Left cardiac atrium (tissue), 4 donors: Measurements from ENCODE around the gene LRMDA. TPM values are rescaled to one million over a fixed set of nuclear protein-coding genes. Genes with fewer than 3 reads are reported as not detected.

Source experiments
- ATAC-seq, 2 donors: fragments of 200-7000 bp; cut with Tn5 transposase; one replicate each; pipeline ENCODE4 v1.9.1; 2020; ENCODE audit warnings: mild to moderate bottlenecking in 2 of 2, moderate library complexity in 2 of 2
- DNase-seq: peaks from one replicate; pipeline ENCODE4 v3.0.0-alpha.2; 2020
- intact Hi-C, 2 donors: fragments of 100-400 bp; cut with DNase I; formaldehyde crosslinking; loops; one replicate each; pipeline versions ENCODE4 v1.14.1 to v1.15.1; 2022 to 2023
- total RNA-seq, 2 donors: library from RNA; stranded (reverse); fragmentation: NEBNext Ultra II Directional; extraction: Animal tissue kit (Norgen Biotek cat#: 25700); gene quantifications; one replicate each; pipeline ENCODE4 v1.2.1, GENCODE V29; 2021
- donor health status: DM: no; HTN: yes; CAD: no.
- donor health status: DM: no; HTN: yes; CAD: no; lungs with severe emphysema.
- donor health status: DM: yes; HTN: yes; CAD: no.
- donor health status: Dilated cardiomyopathy.

LRMDA gene
- total RNA-seq, 2 donors from 2014 or later, result 40.6 to 57.8 TPM

GRCh38 chr10:76161301-76161582, 729.8 kb downstream of the LRMDA start:
- DNase-seq (no peak), ATAC-seq (no peak)
- intact Hi-C loops, result no loop called here

- ATAC-seq (no peak), DNase-seq (no peak)
- intact Hi-C loops, result no loop called here
Observed at GRCh38 chr10:76168437-76168836, 737.0 kb downstream of the LRMDA start.

- ATAC-seq (no peak), DNase-seq (no peak)
- intact Hi-C loops, result no loop called here
Observed at GRCh38 chr10:76169246-76169645, 737.8 kb downstream of the LRMDA start.

DNA sequence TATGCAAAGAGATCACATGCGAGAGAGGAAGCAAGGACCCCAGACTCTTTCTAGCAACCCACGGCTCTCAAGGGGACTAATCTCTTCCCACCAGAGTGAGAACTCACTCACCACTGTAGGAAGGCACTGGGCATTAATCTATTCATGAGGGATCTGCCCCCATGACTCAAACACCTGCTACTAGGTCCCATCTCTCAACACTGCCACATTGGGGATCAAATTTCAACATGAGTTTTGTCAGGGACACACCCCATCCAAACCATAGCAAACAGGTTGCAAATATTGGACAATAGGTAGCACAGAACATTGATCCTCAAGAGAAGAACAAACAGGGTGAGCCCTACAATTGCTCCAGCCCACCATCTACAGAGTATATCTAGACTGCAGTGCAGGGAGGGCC, 740.6 kb downstream of the LRMDA start:
- no peak for ATAC-seq
- no peak for DNase-seq
- intact Hi-C loops, result no loop called here

- intact Hi-C loops, result no loop called here
- ATAC-seq, result peak in 1 of 2 donors; percentile 50
- DNase-seq, result no peak
Observed at GRCh38 chr10:76175533-76176165, 744.2 kb downstream of the LRMDA start.

DNA sequence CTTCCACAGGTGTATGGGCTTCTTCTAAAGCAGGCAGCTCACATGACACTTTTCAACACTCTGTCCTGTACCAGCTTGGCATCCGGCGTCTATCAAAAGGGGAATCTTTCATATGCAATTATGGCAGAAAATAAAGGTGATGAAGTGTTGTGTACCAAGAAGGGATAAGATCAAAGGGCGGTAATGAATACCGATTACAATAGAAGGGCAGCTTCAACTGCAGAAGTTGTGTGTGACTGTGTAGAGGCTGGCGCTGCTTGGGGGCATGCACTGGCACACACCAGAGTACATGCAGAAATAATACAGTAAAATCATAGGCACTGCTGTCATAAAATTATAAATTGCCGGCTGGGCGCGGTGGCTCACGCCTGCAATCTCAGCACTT, 744.7 kb downstream of the LRMDA start:
- DNase-seq (no peak), ATAC-seq (peak in 1 of 2 donors; percentile 45)
- intact Hi-C loops, result no loop called here

DNA sequence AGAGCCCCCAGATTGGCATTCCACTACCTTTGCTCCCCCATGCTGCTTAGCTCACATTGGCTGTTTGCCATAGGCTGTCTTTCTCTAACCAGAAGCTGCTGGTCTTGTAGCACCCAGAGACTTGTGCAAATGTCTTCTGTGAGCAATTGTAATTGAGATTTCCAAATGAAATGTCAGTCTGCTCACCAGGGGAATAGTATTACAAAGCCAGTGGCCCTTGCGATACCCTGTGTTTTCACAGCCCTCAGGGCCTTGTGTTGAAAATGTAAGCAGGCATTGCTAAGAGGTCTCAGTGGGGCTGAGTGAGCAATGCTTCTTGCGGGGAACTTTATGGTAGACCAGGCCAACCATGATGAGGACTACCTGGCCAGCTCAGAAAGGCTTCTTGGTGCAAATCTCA, 746.5 kb downstream of the LRMDA start:
- intact Hi-C loops, result no loop called here
- DNase-seq, result no peak
- ATAC-seq, result peak in 1 of 2 donors; percentile 67

DNA sequence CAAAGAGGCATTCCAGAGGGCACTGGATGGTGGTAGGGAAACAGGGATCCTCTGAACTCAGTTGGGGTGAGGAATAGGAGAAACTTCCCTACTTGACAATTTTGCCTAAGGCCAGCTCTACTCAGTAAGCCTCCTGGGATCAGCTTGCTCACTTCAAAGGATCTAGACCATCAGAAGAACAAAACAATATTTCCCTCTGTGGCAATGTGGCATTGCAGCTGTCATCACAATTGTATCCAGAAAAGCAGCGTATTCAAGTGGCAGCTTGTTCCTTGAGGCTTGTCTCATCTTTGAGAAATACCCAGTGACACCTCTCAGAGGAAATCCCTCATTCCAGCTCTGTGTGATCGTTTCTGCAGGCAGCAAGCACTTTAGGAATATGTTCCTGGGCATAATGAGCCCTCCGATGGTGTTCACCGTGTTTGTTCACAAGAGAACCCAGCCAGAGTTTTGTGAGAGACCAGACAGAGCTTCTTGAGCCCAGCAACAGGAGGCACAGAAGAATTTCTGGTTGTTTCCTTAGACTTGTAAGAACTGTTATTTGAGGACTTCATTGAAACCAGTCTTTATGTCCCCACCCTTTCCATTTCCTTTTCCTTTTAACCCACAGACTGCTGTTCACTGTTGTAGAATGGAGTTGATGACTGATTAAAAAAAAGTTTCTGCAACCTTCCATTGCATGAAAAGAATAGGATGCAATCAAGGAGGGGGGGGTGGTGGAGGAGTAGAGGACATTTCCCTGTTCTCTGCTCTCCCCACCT, 747.3 kb downstream of the LRMDA start:
- intact Hi-C loops, result no loop called here
- ATAC-seq (no peak), DNase-seq (no peak)

DNA sequence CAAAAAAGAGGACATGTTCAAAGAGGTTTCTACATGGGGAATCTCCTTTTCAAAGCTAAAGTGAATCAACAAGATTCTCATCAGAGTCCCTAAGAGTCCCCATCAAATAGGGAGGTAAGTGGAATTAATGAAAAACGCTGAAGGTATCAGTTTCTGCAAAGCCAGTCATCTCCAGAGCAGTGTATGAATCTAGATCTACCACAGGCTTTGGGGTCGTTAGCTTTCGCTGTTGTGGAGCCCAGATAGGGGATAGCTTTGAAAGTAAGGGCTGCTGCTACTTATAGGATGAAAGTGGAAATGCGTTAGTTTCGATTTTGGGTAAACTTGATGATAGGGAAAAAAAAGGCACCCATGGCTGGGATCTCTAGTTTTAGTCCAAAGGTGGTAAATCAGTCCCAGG, 748.4 kb downstream of the LRMDA start:
- intact Hi-C loops, result no loop called here
- no peak for ATAC-seq

DNA sequence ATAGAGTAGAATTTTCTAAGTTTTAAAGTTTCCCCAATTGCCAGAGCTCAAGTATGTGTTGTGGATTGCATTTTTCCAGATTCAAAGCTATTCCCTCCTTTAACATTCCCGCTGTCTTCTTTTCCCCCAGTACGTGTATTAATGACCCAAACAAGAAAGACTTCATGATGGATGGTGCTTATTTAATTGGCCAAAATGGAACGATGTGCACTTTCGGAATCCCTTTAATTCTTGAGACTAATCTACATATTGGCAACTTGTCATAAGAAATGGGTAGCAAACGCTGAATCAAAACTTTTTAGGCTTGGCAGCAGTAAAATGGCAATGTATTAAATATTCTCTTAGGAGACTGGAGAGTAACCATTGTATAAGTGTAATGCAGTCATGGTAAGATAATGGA, 753.2 kb downstream of the LRMDA start:
- no peak for ATAC-seq
- intact Hi-C loops, result no loop called here
- no peak for DNase-seq

More for the DNA sequence above, 748.4 kb downstream of the LRMDA start:
- DNase-seq, result no peak

- intact Hi-C loops, result no loop called here
- peak; percentile 82 to 87 for ATAC-seq
- DNase-seq, result no peak
Observed at GRCh38 chr10:76185471-76186301, 754.3 kb downstream of the LRMDA start.

DNA sequence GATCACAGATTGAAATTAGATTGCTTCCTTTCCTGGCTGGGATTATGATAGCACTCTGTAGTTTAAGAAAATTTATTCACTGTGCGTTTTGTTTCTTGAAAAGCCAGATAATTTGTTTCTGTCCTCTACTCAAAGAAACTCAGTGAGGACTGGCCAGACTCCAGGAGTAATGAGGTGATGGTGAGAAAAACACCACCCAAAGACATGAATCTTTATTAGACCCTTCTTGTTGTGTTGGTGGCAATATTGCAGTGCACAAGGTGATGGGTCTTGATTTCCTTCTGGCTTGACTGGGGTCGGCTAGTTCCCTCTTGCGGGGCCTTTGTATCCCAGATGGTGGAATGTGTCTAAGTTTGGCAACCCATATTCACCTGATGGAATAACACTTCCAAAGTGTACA, 756.8 kb downstream of the LRMDA start:
- ATAC-seq, result no peak
- intact Hi-C loops, result no loop called here

GRCh38 chr10:76190634-76191270, 759.3 kb downstream of the LRMDA start:
- no peak for ATAC-seq
- no peak for DNase-seq
- intact Hi-C loops, result no loop called here

More for the DNA sequence above, 756.8 kb downstream of the LRMDA start:
- DNase-seq, result no peak

DNA sequence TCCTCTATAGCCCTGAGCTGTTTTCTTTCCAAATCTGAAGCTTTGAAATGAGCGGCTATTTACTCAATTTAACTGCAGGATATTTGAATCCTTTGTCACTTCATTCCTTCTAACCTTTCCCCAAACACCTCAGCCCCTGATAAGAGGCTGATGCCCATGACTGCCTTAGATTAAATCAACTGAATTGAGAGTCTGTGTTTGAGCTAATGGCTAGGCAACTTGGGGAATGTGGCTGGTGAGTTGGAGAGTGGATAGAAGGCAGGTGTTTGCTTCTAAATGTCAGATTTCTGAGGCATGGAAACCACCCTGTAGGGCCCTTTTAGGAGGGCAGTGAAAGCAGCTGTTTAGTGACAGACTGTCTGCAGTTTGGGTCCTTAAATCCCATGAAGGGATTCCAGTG, 759.9 kb downstream of the LRMDA start:
- DNase-seq, result no peak
- no peak for ATAC-seq
- intact Hi-C loops, result no loop called here

DNA sequence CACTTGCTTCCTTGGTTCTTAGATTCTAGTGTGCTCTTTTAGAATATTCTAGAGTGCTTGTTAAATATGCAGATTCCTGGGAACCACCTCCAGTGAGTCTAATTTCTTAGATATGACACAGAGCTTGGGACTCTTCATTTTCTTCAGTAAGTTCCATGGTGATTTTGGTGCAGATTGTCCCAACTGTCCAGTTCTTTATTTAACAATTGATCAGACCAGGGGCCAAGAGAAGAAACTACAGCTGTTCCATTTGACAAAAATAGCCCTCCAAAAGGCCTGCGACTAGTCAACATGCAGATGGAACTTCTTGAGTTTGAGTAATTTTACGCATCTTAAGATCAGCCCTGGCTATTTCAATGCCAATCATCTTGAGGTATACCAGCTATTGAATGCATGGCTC, 760.7 kb downstream of the LRMDA start:
- intact Hi-C loops, result no loop called here
- DNase-seq, result no peak
- ATAC-seq, result no peak

- intact Hi-C loops, result no loop called here
- ATAC-seq (no peak), DNase-seq (no peak)
Observed at GRCh38 chr10:76192694-76193320, 761.4 kb downstream of the LRMDA start.

GRCh38 chr10:76195654-76196390, 764.4 kb downstream of the LRMDA start:
- ATAC-seq (no peak), DNase-seq (no peak)
- intact Hi-C loops, result no loop called here

DNA sequence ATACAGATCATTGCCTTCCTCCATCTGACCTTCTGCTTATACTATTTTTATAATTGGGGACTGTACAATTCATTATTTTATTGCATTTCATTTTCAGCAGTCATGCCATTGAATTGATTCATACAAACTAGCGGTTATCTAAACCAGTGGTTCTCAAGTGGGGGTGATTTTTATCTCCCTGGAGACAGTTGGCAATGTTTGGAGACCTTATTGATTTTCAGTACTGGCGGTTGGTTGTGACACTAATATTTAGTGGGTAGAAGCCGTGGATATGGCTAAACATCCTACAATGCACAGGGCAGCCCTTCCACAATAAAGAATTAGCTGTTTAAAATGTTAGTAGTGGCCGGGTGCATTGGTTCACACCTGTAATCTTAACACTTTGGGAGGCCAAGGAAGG, 765.9 kb downstream of the LRMDA start:
- intact Hi-C loops, result no loop called here
- no peak for DNase-seq
- ATAC-seq, result no peak
